Adrenal gland (tissue), 12 donors: ENCODE data around the gene DAB2IP. TPM values are rescaled to one million over a fixed set of nuclear protein-coding genes. Genes with fewer than 3 reads are reported as not detected.

ENCODE experiments used
- DNase-seq, 7 donors: peaks; one replicate each; pipeline ENCODE4 v3.0.0-alpha.2; 2019 to 2020
- H3K27ac ChIP-seq, 5 donors: fragments of 200-600 bp; sonication (generic) in 4 of 5; 1 replicate in 3 of 5; 2 replicates in 2 of 5; pipeline versions ENCODE4 v1.5.1 to v1.8.0; 2016 to 2020; ENCODE audit warnings: mild to moderate bottlenecking in 1 of 5
- H3K27me3 ChIP-seq: fragments of 200-600 bp; 2 replicates; pipeline ENCODE4 v1.8.0; 2021
- H3K36me3 ChIP-seq, 2 donors: fragments of 200-600 bp; replicated peaks in 1 of 2; 1 replicate in 1 of 2; 2 replicates in 1 of 2; pipeline versions ENCODE4 v1.5.1 to v1.8.0; 2018 to 2022
- H3K4me1 ChIP-seq, 2 donors: fragments of 200-600 bp; replicated peaks in 1 of 2; 1 replicate in 1 of 2; 2 replicates in 1 of 2; pipeline versions ENCODE4 v1.5.1 to v1.8.0; 2018 to 2021
- H3K4me3 ChIP-seq, 4 donors: fragments of 200-600 bp; sonication (generic) in 3 of 4; one replicate each; pipeline ENCODE4 v1.5.1; 2016 to 2018
- H3K9me3 ChIP-seq, 3 donors: fragments of 200-600 bp; sonication (generic) in 1 of 3; replicated peaks in 1 of 3; 1 replicate in 2 of 3; 2 replicates in 1 of 3; pipeline versions ENCODE4 v1.5.1 to v1.8.0; 2016 to 2021
- POLR2A ChIP-seq, 2 donors: fragments of 450-650 bp; IDR thresholded peaks; one replicate each; pipeline ENCODE4 v1.6.1; 2017; ENCODE audit warnings: antibody characterized with exemption in 2 of 2, mild to moderate bottlenecking in 2 of 2, moderate library complexity in 1 of 2
- WGBS, 4 donors: extraction: QIAGEN DNeasy Blood & Tissue Kit in 2 of 4; methylation state at CpG; one replicate each; pipeline versions ENCODE4 v1.1.5 to v1.1.7; 2013 to 2017; 5-methylcytosine and 5-hydroxymethylcytosine counted together
- intact Hi-C, 2 donors: fragments of 100-400 bp; cut with DNase I; formaldehyde crosslinking; loops; one replicate each; pipeline versions ENCODE4 v1.14.1 to v1.15.0; 2022 to 2023
- polyA plus RNA-seq, 3 donors: library from polyadenylated mRNA; stranded (reverse); fragments of 200-250 nt in 2 of 3; fragments of 350-450 nt in 1 of 3; fragmentation: Illumina TruSeq in 1 of 3; extraction: RNeasy Lipid Tissue Mini Kit (QIAGEN cat#74804) in 1 of 3; gene quantifications; one replicate each; pipeline ENCODE4 v1.2.3, GENCODE V29; 2013 to 2014
- total RNA-seq, 9 donors: library from RNA; depleted of rRNA in 4 of 9; stranded (reverse); fragments of >200 nt in 4 of 9; fragments of 120-200 nt in 1 of 9; fragmentation: NEBNext Ultra II Directional in 1 of 9; extraction: Animal tissue kit (Norgen Biotek cat#: 25700) in 1 of 9; gene quantifications; one replicate each; pipeline versions ENCODE4 v1.1.0 to v1.2.4, GENCODE V29; 2013 to 2023
- TF ChIP-seq, protein P1 (sequence below), 6 experiments: fragments of 450-650 bp in 4 of 6; fragments of 200-600 bp in 2 of 6; sonication (generic) in 1 of 6; IDR thresholded peaks; 1 replicate in 5 of 6; 2 replicates in 1 of 6; pipeline versions ENCODE4 v1.5.1 to v1.8.0; 2016 to 2021; ENCODE audit warnings: antibody characterized with exemption in 6 of 6, mild to moderate bottlenecking in 2 of 6, moderate library complexity in 1 of 6
- donor health status: healthy with polysubstance abuse.
- donor health status: Bipolar disorder and iron deficiency.
- donor health status: DM: yes; HTN: yes; CAD: no.
- donor health status: DM: no; HTN: no; CAD: no.
- donor health status: DM: no; HTN: no; CAD: no.
- donor health status: DM: yes; HTN: yes; CAD: no.

The DAB2IP gene
- total and polyA plus RNA-seq, 12 donors: 12.0 to 52.2 (median 43.9) TPM

DNA sequence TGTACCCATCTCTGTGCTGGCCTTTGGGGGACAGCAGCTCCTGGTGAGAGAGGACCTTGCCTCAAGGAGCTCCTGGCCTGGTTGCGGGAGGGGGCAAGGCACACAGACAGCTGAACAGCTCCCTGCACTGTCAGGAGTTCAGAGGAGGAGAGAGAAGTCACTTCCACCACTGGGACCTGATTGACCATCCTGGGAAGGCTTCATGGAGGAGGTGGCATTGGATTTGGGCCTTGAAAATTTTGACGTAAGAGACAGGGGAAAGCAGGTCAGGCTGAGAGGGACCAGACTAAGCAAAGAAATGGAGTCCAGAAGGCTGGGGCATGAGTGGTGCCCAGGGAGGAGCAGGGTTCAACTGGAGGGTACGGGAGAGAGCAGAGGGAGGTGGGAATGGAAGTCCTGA, 20.3 kb upstream of the DAB2IP start:
- peaks cover 0 to 3% of the 10 kb centered on the region in 2 donors for H3K4me1 ChIP-seq
- WGBS, 4 donors: 83 to 89% (median 87%) methylated on average over 2 to 3 of the region's 3 CpGs
- DNase-seq: no peak
- H3K9me3 ChIP-seq: no peaks in the 10 kb centered on the region
- no peak overlapping the region for H3K4me3 ChIP-seq
- H3K27ac ChIP-seq: no peak overlapping the region
- H3K36me3 ChIP-seq: no peaks in the 10 kb centered on the region
- H3K27me3 ChIP-seq: no peaks in the 10 kb centered on the region
- intact Hi-C loops: loop anchor here in 1 of 2 donors (5.0 kb wide), 1 partner anchor 51 kb away; no protein-coding TSS in a partner anchor
- TF ChIP-seq, protein P1, sequence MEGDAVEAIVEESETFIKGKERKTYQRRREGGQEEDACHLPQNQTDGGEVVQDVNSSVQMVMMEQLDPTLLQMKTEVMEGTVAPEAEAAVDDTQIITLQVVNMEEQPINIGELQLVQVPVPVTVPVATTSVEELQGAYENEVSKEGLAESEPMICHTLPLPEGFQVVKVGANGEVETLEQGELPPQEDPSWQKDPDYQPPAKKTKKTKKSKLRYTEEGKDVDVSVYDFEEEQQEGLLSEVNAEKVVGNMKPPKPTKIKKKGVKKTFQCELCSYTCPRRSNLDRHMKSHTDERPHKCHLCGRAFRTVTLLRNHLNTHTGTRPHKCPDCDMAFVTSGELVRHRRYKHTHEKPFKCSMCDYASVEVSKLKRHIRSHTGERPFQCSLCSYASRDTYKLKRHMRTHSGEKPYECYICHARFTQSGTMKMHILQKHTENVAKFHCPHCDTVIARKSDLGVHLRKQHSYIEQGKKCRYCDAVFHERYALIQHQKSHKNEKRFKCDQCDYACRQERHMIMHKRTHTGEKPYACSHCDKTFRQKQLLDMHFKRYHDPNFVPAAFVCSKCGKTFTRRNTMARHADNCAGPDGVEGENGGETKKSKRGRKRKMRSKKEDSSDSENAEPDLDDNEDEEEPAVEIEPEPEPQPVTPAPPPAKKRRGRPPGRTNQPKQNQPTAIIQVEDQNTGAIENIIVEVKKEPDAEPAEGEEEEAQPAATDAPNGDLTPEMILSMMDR (IDR thresholded peaks at IDR 0.05): no peak
- no peak for TF ChIP-seq POLR2A (IDR thresholded peaks at IDR 0.05)

DNA sequence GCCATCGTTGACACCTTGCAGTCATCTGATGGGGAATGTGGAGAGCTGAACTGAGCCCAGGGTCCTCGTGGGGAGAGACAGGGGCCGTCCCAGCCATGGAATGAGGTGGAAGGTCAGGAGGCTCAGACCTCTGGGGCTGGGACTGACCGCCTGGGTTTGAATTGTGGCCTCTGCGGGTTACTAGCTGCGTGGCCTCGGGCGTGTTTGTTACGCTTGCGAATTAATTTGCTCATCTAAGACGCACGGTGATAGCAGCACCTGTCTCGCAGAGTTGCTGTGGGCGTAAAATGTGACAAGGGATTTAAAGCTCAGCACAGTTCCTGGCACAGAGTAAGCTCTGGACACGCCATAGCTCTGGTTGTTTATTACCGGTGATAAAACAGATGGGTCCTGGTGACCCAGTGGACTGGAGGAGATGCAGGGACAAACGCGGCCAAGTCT, 19.4 kb upstream of the DAB2IP start:
- H3K9me3 ChIP-seq: no peaks in the 10 kb centered on the region
- H3K4me3 ChIP-seq: no peak overlapping the region
- WGBS, 4 donors: 86 to 90% (median 88%) methylated on average over 18 of the region's 18 CpGs
- no peak for TF ChIP-seq POLR2A (IDR thresholded peaks at IDR 0.05)
- TF ChIP-seq, protein P1 (IDR thresholded peaks at IDR 0.05): no peak
- H3K27me3 ChIP-seq: no peaks in the 10 kb centered on the region
- no peaks in the 10 kb centered on the region for H3K36me3 ChIP-seq
- H3K27ac ChIP-seq: no peak overlapping the region
- no peak for DNase-seq
- peaks cover 0 to 5% of the 10 kb centered on the region in 2 donors for H3K4me1 ChIP-seq
- intact Hi-C loops: loop anchor here in 1 of 2 donors (5.0 kb wide), 1 partner anchor 50 kb away; no protein-coding TSS in a partner anchor

DNA sequence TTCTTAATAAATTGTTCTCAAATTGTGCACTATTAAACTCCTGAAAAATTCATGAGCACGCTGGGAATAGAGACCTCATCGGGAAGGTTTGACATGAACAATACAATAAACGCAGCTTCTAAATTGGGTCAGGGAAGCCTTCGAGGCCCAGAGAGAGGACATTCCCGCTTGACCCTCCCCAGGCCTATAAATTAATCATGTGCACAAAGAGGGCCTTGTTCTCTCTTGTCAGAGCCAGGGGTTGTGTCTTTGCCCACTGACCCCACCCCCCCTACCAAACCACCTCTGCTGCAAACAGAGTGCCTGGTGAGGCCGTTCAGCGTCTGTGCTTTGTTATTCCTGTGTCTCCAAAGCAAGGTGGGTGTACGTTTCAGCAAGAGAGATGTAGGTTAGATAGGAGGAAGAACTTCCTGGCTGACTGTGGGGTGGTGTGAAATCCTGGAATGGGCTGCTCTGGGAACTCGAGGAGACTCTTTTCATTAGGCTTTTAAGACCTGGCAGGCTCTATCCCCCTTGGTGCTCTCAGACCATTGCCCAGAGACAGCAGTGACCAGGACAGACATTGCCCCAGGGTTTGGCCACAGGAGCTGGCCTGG, 18.2 kb upstream of the DAB2IP start:
- no peaks in the 10 kb centered on the region for H3K36me3 ChIP-seq
- 77 to 83% (median 81%) methylated on average over 9 of the region's 9 CpGs for WGBS, 4 donors
- peaks cover 7 to 13% of the 10 kb centered on the region in 2 donors for H3K4me1 ChIP-seq
- no peak overlapping the region for H3K4me3 ChIP-seq
- H3K9me3 ChIP-seq: no peaks in the 10 kb centered on the region
- no peak for TF ChIP-seq POLR2A (IDR thresholded peaks at IDR 0.05)
- TF ChIP-seq, protein P1 (IDR thresholded peaks at IDR 0.05): no peak
- no peak overlapping the region for H3K27ac ChIP-seq
- intact Hi-C loops: loop anchor here in 1 of 2 donors (5.0 kb wide), 1 partner anchor 49 kb away; no protein-coding TSS in a partner anchor
- DNase-seq: no peak
- no peaks in the 10 kb centered on the region for H3K27me3 ChIP-seq

DNA sequence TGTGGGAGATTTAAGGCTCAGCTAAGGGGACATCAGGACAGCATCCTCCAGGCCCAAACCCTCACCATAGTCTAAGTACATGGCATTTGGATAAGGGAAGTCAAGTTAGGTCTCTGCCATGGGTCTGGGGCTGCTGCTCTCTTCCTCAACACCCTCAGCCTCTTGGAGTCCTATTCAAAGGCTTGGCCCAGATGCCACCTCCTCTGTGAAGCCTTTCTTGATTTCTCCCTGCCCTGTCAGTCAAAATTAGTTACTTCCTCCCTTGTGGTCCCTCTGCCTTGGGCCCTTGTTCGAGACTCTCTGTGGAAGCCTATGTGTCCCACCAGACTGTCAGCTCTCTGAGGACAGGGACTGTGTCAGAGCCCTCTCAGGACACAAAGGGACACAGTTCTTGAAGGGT, 17.7 kb upstream of the DAB2IP start:
- Histone ChIP-seq H3K27me3 (no peaks in the 10 kb centered on the region), H3K9me3 (no peaks in the 10 kb centered on the region), H3K4me3 (no peak overlapping the region), H3K27ac (no peak overlapping the region), H3K4me1 (peaks cover 9 to 13% of the 10 kb centered on the region in 2 donors), H3K36me3 (no peaks in the 10 kb centered on the region)
- WGBS, 4 donors: 69 to 92% (median 91%) methylated on average over 1 of the region's 1 CpG
- DNase-seq: no peak
- TF ChIP-seq, protein P1 (IDR thresholded peaks at IDR 0.05): no peak
- TF ChIP-seq POLR2A (IDR thresholded peaks at IDR 0.05): no peak
- intact Hi-C loops: loop anchor here in 1 of 2 donors (5.0 kb wide), 1 partner anchor 49 kb away; no protein-coding TSS in a partner anchor
